ENCODE results near the gene RABGEF1. TPM values are rescaled to one million over a fixed set of nuclear protein-coding genes. Genes with fewer than 3 reads are reported as not detected.

The RABGEF1 gene
- total RNA-seq, 1 donor from 2014 or later = 33.2 TPM

GRCh38 chr7:66790196-66790595 lies 49.7 kb downstream of the RABGEF1 start:
- H2AFZ ChIP-seq (ENCODE audit: low read depth, low read length) = no peak overlapping the region
- DNase-seq (ENCODE audit: low read depth) (no peak), FAIRE-seq (no peak)
- H3K9me3 ChIP-seq (ENCODE audit: insufficient read depth, low read depth, low read length) = no peaks in the 10 kb centered on the region
- H4K20me1 ChIP-seq (ENCODE audit: insufficient read depth, low read length) = peaks cover 12% of the 10 kb centered on the region
- H3K27ac ChIP-seq (ENCODE audit: low read depth, low read length) = no peak overlapping the region
- H3K9ac ChIP-seq (ENCODE audit: low read length) = no peak overlapping the region
- no peak overlapping the region for H3K4me3 ChIP-seq (ENCODE audit: insufficient read depth, low read depth, low read length)
- no peaks in the 10 kb centered on the region for H3K27me3 ChIP-seq (ENCODE audit: insufficient read depth, low read length)
- no peaks in the 10 kb centered on the region for H3K4me1 ChIP-seq (ENCODE audit: insufficient read depth, low read length)
- no peak overlapping the region for H3K4me2 ChIP-seq (ENCODE audit: low read length)
- peaks cover 22% of the 10 kb centered on the region for H3K36me3 Mint-ChIP-seq (ENCODE audit: low read depth, unreplicated experiment)
- H3K36me3 ChIP-seq (ENCODE audit: insufficient read depth, low read length) = peaks cover 30% of the 10 kb centered on the region
- TF ChIP-seq EZH2 (IDR thresholded peaks at IDR 0.05; ENCODE audit: insufficient read depth, low read length) = no peak
- no peak for TF ChIP-seq CTCF (IDR thresholded peaks at IDR 0.05; ENCODE audit: insufficient read depth, low read depth, low read length)
- H3K79me2 ChIP-seq (ENCODE audit: insufficient read depth, low read length) = peaks cover 3% of the 10 kb centered on the region
- H3K4me3 Mint-ChIP-seq (ENCODE audit: unreplicated experiment) = no peak overlapping the region
- H3K27ac Mint-ChIP-seq (ENCODE audit: unreplicated experiment) = no peak overlapping the region
- no peaks in the 10 kb centered on the region for H3K9me3 Mint-ChIP-seq (ENCODE audit: unreplicated experiment)
- no peaks in the 10 kb centered on the region for H3K4me1 Mint-ChIP-seq (ENCODE audit: low read depth, unreplicated experiment)
- no peaks in the 10 kb centered on the region for H3K27me3 Mint-ChIP-seq (ENCODE audit: low read depth, unreplicated experiment)

GRCh38 chr7:66790725-66791124 lies 50.2 kb downstream of the RABGEF1 start:
- Histone ChIP-seq H3K36me3 (ENCODE audit: insufficient read depth, low read length) (peaks cover 36% of the 10 kb centered on the region), H4K20me1 (ENCODE audit: insufficient read depth, low read length) (peaks cover 12% of the 10 kb centered on the region), H3K79me2 (ENCODE audit: insufficient read depth, low read length) (peaks cover 3% of the 10 kb centered on the region), H2AFZ (ENCODE audit: low read depth, low read length) (no peak overlapping the region), H3K27ac (ENCODE audit: low read depth, low read length) (no peak overlapping the region), H3K9me3 (ENCODE audit: insufficient read depth, low read depth, low read length) (no peaks in the 10 kb centered on the region), H3K4me3 (ENCODE audit: insufficient read depth, low read depth, low read length) (no peak overlapping the region), H3K4me2 (ENCODE audit: low read length) (no peak overlapping the region), H3K4me1 (ENCODE audit: insufficient read depth, low read length) (no peaks in the 10 kb centered on the region), H3K27me3 (ENCODE audit: insufficient read depth, low read length) (no peaks in the 10 kb centered on the region), H3K9ac (ENCODE audit: low read length) (no peak overlapping the region)
- H3K9me3 Mint-ChIP-seq (ENCODE audit: unreplicated experiment) = no peaks in the 10 kb centered on the region
- H3K4me1 Mint-ChIP-seq (ENCODE audit: low read depth, unreplicated experiment) = no peaks in the 10 kb centered on the region
- peaks cover 20% of the 10 kb centered on the region for H3K36me3 Mint-ChIP-seq (ENCODE audit: low read depth, unreplicated experiment)
- no peak for TF ChIP-seq CTCF (IDR thresholded peaks at IDR 0.05; ENCODE audit: insufficient read depth, low read depth, low read length)
- TF ChIP-seq EZH2 (IDR thresholded peaks at IDR 0.05; ENCODE audit: insufficient read depth, low read length) = no peak
- no peaks in the 10 kb centered on the region for H3K27me3 Mint-ChIP-seq (ENCODE audit: low read depth, unreplicated experiment)
- no peak overlapping the region for H3K27ac Mint-ChIP-seq (ENCODE audit: unreplicated experiment)
- no peak overlapping the region for H3K4me3 Mint-ChIP-seq (ENCODE audit: unreplicated experiment)
- DNase-seq (ENCODE audit: low read depth) = no peak
- FAIRE-seq = no peak

GRCh38 chr7:66800591-66800990 lies 60.1 kb downstream of the RABGEF1 start:
- Histone ChIP-seq H3K27me3 (ENCODE audit: insufficient read depth, low read length) (no peaks in the 10 kb centered on the region), H3K79me2 (ENCODE audit: insufficient read depth, low read length) (no peaks in the 10 kb centered on the region), H2AFZ (ENCODE audit: low read depth, low read length) (no peak overlapping the region), H3K36me3 (ENCODE audit: insufficient read depth, low read length) (peaks cover 52% of the 10 kb centered on the region), H3K9ac (ENCODE audit: low read length) (no peak overlapping the region), H3K9me3 (ENCODE audit: insufficient read depth, low read depth, low read length) (no peaks in the 10 kb centered on the region), H4K20me1 (ENCODE audit: insufficient read depth, low read length) (peaks cover 3% of the 10 kb centered on the region), H3K4me3 (ENCODE audit: insufficient read depth, low read depth, low read length) (no peak overlapping the region), H3K4me1 (ENCODE audit: insufficient read depth, low read length) (no peaks in the 10 kb centered on the region), H3K27ac (ENCODE audit: low read depth, low read length) (no peak overlapping the region), H3K4me2 (ENCODE audit: low read length) (no peak overlapping the region)
- H3K9me3 Mint-ChIP-seq (ENCODE audit: unreplicated experiment) = no peaks in the 10 kb centered on the region
- TF ChIP-seq EZH2 (IDR thresholded peaks at IDR 0.05; ENCODE audit: insufficient read depth, low read length) = no peak
- H3K27me3 Mint-ChIP-seq (ENCODE audit: low read depth, unreplicated experiment) = no peaks in the 10 kb centered on the region
- H3K4me1 Mint-ChIP-seq (ENCODE audit: low read depth, unreplicated experiment) = peaks cover 1% of the 10 kb centered on the region
- H3K36me3 Mint-ChIP-seq (ENCODE audit: low read depth, unreplicated experiment) = peaks cover 30% of the 10 kb centered on the region
- no peak overlapping the region for H3K27ac Mint-ChIP-seq (ENCODE audit: unreplicated experiment)
- no peak overlapping the region for H3K4me3 Mint-ChIP-seq (ENCODE audit: unreplicated experiment)
- no peak for DNase-seq (ENCODE audit: low read depth)
- FAIRE-seq = no peak

Measured in astrocyte (in vitro differentiated cells and primary cell).